ENCODE results near the gene BRD9.
A peak's percentile ranks its signal among the peaks of the same experiment; 100 is the strongest.
"Not testable (repeated sequence)": the region's sequence is repeated elsewhere in the genome, so short reads cannot be mapped to it uniquely, and the experiment has no call there.

The BRD9 gene

DNA sequence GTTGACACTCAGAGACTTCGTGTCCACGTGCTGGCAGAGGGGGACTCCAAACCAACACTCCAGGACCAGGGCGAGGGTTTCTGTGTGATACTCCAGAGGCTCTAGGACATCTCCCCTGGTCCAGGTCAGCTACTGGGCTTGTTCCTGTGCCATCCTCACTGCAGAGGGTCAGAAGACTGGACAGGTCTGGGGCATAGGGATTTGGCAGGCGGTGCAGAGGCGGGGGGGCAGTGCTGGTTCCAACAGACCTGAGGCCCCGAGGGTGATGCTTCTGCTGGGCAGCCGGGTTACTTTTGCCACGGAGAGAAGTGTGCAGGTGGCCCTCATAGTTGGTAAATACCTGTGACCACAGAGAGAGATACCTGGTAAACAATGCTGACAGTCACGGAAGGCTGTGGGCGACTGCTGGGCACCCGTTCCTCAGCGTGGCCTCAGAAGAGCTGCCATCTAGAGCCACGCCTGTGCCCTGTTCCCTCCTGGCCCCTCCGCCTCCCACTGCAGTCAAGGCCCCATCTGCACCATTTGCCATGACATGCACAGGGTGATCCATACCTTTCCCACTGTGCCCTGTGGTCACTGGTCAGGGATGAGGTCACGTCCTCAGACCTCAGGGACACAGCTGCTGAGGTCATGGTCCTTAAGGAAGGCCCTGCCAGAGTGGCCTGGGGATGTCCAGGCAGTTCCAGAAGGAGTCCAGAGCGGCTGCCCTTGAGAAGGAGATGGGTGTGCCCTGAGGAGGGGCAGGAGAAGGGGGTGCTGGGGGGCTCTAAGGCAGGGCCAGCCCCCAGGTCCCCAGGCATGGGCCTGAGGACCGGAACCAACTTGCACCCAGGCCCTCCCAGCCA, 30.1 kb upstream of the BRD9 start:
- no peak for DNase-seq

DNA sequence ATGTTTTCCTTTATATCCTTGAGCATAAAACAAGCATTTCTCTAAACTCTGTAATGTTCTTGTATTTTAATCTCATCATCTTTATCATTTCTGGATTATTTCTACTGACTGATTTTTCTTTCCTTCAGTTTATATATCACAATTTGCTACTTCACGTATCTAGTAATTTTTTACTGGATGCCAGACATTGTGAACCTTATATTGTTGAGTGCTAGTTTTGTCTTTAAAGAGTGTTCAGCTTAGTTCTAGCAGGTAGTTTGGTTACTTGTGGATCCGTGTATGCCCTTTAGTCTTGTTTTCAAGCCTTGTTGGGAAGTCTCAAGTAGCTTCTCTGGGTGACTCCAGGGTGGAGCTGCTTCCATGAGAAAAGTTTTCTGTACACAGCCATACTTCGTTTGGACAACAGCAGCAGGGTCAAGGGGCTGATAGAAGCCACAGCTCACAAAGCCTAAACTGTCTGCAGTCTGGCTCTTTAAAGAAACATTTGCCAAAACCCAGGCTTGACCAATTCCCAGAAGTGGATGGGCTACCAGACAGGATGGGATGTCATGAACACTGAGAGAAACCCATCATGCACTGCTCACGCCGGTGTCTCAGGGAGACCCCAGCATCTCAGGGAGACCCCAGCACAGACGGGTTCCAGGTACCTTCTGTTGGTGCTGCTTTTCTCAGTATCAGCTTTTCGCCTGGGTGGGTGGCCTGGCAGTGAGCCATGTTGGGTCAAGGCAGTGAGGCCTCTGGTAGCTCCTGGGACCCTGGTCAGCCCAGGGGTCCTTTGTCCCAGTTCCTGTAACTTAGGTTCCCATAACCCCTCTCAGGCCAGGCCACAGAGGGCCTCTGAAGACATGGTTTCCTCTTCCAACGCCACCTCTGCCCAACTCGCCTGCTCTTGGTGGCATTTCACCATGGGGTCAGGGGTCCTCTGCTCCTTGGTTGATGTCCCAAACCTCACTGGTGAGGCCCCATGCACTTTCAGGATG, 29.1 kb upstream of the BRD9 start:
- DNase-seq = no peak

DNA sequence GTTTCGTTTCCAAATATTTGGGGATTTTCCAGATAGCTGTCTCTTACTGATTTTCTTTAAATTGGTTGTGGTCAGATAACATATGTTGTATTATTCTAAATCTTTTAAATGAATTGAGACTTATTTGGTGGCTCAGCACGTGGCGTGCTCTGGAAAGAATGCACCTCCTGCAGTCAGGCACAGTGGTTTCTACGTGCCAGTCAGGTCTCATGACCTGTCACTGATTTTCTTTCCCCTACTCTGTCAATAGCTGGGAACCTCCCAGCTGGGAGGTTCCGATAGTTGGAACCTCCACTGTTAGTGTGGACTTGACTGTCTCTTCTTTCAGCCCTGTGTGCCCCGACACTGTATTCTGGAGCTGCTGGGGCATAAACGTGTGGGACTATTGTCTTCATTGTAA, 27.7 kb upstream of the BRD9 start:
- no peak for DNase-seq

DNA sequence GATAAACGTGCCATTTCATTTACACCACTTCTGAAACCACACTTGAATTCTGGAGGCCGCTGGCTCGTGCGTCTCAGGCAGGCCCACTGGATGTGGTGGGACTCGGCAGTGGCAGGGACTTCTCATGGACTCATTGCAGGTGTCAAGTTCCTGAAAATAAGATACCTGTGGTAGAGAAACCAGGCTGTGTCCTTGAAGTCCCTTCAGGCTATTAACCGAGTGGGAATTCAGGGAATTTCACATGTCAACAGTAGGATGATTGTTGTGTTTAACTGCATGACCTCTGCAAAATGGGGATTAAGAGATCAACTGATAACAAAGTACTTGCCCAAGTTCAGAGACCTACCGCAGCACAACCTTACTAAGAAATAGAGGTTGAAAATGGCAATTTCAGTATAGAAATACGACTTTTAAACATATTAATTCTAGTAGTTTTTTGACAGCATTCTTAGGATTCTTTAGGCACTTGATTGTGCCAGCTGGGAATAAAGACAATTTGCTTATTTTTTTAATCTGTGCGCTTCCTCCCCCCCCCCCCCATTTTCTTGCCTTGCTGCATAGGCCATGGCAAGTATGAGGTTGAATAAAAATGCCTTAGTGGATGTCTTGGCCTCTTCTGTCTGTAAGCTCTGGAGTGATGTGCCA, 26.9 kb upstream of the BRD9 start:
- DNase-seq = no peak

DNA sequence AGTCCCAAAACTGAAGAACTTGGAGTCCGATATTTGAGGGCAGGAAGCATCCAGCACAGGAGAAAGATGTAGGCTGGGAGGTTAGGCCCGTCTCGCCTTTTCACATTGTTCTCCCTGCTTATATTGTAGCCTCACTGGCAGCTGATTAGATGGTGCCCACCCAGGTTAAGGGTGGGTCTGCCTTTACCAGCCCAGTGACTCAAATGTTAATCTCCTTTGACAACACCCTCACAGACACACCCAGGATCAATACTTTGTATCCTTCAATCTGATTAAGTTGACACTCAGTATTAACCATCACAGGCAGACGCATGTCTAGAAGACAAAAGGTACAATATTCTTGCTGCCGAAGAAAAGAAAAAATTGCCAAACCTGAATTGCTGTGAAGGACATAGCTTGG, 26.1 kb upstream of the BRD9 start:
- DNase-seq = not testable (repeated sequence)

DNA sequence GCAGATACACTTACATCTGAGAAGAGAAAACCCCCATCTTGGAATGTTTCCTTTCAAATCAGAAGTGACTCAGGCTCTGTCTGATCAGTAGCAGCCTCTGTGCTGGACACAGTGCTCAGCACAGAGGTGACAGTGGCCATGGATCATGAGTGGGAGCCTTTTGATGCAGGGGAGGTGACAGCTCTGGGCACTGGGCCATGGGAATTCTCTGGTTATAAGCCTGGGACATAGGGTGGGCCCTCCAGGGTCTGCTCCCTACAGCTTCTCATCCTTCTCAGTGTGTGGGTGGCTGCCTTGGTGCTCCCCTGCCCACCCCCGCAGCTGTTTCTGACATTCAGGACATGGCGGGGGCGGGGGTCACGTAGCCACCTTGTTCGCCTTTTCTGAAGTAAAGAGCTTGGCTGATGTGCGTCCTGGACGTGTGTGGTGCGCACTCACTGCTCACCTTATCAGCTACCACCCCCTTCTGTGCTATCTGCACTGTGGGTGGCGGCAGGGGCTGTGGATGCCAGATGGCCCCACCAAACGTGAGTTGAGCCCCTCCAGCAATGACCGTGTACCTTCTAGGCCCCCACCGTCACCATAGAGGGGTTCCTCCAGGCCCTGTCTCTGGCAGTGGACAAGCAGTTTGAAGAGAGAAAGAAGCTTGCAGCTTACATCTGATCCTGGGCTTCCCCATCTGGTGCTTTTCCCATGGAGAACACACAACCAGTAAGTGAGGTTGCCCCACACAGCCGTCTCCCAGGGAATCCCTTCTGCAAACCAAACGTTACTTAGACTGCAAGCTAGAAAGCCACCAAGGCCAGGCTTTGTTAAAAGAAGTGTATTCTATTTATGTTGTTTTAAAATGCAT, 24.1 kb upstream of the BRD9 start:
- DNase-seq = no peak

DNA sequence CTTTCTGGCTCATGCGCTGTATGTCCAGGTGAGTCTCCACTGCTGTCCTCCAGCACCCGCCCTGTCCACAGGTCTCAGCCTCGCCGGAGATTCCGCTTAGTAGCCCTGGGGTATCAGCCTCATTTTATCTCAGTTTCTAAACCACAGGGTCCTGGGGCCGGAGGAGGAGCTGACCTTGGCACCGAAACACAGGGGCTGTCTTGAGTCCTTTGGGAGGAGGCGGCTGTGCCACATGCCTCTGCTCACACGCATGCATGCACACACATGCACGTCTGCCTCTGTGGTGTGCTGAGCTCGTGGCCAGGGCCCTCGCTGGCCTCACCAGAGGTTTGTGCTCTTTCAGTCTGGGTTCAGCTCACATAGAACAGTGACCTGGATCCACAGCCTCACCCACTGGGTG, 23.3 kb upstream of the BRD9 start:
- DNase-seq = no peak

DNA sequence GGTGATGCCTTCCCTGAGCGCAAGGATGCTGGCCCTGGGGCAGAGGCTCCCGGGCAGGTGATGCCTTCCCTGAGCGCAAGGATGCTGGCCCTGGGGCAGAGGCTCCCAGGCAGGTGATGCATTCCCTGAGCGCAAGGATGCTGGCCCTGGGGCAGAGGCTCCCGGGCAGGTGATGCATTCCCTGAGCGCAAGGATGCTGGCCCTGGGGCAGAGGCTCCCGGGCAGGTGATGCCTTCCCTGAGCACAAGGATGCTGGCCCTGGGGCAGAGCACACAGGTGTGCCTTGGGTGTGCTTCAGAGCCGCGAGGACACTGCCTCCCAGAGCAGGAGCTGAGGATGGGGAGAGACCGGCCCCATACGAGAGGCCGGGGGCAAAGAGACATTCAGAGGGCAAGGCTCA, 22.7 kb upstream of the BRD9 start:
- not testable (repeated sequence) for DNase-seq

DNA sequence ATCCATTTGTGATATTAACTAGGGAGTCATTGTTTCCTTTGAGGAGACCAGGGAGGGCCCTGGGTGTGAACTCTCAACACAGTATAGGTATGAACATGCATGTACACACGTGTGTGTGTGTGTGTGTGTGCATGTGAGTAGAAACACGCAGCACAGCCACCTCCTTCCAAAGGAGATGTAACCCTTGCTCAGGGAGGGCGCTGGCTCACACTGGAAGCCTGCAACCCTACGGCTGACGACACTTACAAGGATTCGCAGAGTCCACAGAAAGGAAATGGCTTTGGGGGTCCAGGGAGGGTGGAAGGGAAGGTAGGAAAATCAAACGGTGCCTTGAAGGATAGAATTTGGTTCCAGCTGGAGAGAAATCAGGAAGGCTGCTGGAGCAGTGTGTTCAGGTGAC, 22.0 kb upstream of the BRD9 start:
- DNase-seq = no peak

DNA sequence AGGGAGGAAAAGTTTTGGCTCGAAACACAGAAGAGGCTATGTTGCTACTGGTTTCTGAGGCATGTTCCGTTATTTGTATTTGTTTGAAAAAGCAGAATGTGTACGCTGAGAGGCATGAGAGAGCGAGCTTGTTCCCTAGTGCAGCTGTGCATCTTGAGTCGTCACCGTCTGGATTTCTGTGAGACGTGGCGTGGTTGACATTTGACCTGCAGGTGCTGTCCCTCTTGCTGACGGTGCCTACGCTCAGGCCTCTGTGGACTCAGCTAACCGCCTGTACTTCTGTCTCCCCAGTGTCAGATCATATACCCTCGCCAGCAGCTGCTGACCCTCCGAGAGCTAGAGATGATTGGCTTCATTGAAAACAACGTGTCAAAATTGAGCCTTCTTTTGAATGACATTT, 21.6 kb upstream of the BRD9 start:
- no peak for DNase-seq

DNA sequence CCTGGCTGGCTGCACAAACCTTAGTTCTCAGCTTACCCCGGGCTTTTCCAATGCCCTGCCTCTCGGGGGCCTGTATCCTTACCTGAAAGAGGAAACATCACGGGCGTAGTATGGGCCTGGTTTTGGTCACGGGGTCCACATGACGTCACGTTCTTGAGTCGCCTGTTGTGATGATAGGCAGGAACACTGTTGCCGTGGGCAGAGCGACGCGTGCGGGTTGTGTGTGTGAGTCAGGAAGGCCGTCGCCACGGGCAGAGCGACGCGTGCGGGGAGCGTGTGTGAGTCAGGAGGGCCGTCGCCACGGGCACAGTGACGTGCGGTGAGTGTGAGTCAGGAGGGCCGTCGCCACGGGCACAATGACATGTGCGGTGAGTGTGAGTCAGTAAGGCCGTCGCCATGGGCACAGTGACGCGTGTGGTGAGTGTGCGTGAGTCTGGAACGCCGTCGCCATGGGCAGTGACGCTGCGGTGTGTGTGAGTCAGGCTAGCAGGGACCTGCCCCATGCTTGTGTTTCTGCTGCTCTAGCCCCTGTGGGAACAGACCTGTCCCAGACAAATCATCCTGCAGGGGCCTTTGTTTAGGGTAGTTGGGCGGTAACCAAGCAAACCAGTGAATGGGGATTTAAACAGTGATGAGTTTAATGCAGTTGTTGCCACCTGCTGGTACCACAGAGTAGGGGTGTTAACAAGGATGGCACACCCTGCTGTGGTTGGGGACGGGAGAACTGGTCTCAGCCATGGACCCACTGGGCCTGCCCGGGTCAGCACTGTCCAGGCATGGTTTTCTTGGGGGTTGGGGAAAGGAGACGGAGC, 19.9 kb upstream of the BRD9 start:
- DNase-seq = peak; percentile 83

DNA sequence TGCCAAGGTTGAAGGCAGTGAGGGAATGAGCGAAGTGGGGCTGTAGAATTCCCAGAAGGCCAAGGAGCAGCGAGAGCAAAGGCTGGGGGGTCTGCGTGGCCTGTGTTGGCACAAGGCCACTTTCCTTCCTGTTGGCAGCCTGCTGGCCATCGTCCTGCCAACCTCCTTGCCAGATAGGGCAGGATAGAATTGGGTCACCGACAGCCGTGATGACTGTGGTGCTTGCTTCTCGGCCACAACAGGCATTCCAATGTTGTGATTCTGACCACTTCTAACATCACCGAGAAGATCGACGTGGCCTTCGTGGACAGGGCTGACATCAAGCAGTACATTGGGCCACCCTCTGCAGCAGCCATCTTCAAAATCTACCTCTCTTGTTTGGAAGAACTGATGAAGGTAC, 19.0 kb upstream of the BRD9 start:
- DNase-seq = no peak

DNA sequence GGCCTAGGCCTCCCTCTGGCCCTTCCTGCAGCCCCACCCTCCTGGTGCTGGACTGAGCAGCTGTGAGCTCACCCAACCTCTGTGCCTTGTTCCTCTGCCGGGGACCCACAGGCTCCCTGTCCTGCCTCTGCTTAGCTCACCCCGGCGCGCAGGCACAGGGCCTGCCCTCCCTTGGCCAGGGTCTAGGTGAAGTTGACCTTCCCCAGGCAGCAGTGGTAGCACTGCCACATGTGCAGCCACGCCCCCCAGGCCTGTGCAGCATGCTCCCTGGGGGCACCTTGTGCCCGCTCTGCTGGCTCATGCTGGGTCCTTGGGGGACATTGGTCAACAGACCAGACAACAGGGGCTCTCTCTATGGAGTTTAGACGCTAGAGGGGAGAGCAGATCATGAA, 18.2 kb upstream of the BRD9 start:
- no peak for DNase-seq

DNA sequence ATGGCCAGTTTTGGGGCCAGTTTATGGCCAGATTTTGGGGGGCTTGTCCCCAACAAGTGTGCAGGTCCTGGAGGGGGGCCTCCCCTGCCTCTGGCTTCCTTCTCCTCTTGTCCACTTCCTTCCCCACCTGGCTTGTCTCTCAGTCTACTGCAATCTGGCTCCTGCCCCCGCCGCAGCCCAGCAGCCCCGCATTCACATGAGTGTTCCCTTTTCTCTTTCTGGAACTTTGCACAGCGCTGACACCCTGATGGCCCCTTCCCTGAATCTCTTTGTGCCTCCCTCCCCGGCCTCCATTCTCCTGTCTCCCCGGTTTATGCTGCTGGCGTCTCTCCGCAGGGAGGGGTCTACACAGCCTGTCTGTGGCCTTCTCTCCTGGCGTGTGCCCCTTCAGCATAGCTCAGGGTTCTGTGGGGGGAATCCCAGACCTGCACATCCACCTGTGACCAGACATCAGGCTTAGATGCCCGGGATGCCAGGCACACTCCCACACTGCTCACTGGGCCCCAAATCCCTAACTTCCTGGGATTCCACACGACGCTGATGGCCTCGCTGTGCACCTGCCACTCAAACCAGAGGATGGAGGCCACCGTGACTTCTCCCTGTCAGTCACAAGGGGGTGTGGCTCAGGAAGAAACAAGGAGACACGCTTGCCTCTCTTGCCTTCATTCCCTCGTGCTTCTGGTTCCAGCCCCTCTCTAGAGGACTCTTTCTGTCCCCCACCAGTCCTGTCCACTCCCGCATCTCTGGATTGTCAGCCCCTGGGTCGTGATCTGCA, 17.6 kb upstream of the BRD9 start:
- no peak for DNase-seq

DNA sequence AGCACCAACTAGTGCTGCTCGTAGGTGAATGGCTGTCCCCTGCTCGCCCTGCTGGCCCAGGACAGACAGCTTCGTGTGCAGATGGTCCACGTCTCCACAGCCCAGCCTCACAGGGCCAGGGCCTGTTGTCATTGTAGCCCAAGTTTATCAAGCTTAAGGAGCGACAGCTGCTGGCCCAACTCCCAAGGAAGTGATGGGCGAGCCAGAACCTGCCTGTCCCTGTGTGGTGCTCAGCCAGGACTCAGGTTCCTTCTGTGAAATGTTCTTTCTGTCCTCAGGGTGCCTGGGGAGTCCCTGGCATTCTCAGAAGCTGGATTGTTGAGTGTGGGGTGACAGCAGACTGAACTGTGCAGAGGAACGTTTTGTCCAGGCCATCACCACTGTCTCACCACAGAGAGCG, 16.5 kb upstream of the BRD9 start:
- DNase-seq = no peak

DNA sequence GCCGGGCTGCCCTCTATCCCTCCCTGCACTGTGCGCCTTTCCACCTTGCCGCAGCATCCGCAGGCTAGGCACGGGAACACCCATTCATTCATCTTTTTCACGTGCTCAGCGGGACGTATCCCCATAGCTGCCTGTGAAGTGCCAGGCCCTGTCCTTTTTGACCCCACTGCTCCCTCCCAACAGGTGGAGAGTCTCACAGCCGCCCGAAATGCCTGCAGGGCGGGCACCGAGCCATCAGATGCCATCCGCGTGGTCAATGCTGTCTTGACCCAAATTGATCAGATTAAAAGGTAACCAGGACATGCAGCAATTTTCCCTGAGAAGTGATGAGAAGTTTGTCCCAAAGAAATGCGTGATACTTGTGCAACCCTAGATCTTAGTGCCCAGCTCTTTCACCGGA, 15.6 kb upstream of the BRD9 start:
- DNase-seq = no peak

DNA sequence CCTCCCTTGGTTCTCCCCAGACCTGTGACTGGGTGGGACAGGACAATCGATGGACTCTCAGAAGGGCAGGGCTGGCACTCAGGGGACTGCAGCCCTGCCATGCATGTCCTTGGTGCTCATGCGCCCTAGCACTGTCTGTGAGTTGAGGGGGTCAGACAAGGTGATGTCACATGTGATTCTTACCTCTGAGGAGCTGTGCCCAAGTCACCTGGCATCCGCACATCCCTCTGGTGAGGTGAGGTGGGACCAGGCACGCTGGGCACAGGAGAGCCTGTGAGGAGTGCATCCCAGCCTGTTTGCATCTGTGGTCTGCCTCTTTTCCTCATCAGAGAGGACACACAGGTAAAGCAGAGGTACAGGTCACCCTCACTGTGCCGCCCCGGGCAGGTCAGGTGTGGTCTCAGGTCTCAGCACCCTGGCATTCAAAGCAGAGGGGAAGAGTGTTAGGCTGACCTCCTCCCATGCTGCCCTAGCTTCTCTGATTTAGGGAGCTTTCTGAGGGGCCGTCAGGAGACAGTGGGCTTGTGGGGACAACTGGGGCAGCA, 14.8 kb upstream of the BRD9 start:
- no peak for DNase-seq

DNA sequence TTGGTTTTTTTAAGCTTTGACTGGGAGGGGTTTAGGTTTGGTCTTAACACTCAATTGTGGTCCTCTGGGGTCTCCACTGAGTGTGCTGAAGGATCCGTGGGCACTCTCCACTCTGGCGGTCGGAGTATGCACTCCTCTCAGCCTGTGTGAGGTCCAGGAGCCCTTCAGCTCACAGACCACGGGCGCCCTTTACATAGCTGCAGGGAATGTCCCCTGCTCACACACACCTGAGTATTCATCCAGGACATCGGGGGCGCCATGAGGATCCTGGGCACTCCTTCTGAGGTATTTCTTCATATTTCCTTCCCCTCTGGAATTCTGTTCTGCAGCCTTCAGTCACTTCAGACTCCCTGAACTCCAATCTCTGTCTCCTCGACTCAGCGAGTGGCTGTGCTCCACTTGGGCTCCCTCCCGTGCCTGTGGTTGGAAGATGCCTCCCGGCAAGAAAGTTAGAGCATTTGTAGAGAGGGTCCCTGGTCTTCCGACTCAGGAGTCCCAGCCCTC, 12.6 kb upstream of the BRD9 start:
- DNase-seq = no peak

DNA sequence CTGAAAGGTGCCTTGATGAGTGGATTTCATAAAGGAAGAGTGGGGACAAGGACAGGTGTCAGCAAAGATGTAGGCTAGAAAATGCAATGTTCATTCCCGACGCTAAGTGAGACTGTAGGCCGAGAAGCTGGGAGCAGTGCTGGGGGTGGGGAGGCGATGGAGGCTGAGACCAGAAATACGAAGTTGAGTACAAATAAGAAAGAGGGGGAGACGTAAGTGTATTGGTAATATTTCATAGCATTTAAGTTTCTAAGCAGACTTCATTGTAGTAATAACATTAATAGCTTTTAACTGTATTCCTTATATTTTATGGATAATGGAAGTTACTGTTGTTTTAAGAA, 11.1 kb upstream of the BRD9 start:
- no peak for DNase-seq

DNA sequence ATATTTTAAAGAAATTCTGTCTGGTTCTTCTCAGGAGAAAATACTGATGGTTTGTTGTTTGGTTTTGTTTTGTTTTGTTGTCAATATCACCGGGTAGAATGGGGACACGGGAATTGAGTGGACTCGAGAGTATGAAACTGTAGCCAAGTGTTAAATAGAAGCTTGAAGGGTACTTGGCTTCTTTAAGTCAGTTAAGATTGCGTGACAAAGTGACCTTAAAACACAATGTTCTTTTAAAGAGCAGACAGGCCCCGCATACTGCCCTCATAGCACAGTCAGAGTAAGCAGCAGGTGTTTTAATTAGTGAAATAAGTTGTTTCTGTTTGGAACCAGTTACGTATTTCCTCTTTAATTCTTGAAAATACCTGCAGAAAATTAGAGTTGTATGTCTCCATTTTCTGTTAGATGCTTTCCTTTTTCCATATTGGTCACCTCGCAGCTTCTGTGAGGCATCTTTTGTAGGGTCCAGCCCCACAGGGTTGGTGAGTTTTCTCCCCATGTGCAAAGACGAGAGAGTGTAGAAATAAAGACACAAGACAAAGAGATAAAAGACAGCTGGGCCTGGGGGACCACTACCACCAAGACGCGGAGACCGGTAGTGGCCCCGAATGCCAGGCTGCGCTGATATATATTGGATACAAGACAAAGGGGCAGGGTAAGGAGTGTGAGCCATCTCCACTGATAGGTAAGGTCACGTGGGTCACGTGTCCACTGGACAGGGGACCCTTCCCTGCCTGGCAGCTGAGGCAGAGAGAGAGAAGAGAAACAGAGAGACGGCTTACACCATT, 9.7 kb upstream of the BRD9 start:
- DNase-seq = no peak
